Stimulated activated CD4-positive, alpha-beta T cell treated with anti-CD3 and anti-CD28 coated beads, Interleukin-2, amount 100 ng/mL, for 4 hours (primary cell): ENCODE data around the gene FASN.

ENCODE experiments used
- DNase-seq: peaks from one replicate; pipeline ENCODE4 v3.0.0-alpha.2; 2020; ENCODE audit warnings: low read depth

Gene FASN

DNA sequence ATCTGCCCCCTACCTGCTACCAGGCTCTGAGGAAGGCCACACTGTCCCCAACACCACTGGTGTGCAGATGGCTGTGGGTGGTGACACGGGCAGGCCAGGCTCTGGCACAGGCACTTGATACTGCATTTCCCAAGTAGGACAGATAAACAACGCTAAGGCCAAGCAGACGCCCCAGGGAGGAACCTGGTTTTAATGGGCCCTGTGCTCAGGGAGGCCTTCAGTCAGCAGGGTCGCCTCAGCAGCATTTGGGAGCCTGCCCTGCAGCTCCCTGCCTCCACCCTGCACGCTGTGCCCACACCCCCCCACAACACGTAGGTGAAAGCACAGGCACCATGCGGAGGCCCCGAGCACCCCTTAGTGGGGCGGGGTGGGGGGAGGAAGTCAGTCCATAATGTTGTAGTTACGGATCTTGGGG is 3.3 kb upstream of the FASN start:
- no peak for DNase-seq

DNA sequence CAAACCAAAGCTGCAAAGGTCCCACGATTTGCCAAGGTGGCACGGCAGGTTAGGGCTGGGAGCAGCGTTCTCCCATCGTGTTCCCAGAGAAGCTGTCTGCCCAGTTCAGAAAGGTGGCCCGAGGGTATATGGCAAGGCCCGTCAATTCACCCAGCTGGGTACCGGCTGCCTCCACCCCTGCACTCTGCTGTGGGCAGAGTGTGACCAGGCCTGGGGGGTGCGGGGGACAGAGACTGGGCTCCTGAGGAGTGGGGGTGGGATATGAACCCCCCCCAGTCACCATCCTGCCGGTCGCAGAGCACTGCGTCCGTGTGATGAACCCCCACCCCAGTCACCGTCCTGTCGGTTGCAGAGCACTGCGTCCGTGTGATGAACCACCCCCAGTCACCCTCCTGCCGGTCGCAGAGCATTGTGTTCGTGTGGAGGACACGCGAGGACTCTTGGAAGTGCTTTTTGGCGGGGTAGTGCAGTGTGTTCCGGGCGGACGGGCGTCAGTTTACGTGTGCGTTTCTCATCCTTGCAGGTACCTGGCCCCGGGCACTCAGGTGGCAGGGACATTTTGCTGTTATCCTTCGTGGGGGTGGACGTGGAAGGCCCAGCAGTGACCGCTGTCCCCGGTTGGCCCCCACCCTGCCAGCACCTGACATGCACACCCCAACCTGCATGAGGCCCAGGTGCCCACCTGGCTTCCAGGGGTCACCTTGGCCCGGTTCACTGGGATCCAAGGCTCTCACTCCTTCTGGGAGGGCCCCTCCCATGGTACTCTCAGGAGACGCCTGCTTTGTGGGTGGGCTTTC is 2.7 kb upstream of the FASN start:
- no peak for DNase-seq

- no peak for DNase-seq
These were observed 1.1 kb upstream of the FASN start for GRCh38 chr17:82098939-82099763.

GRCh38 chr17:82097919-82098168 is 192 bp downstream of the FASN start:
- no peak for DNase-seq

GRCh38 chr17:82097184-82097918 is 685 bp downstream of the FASN start:
- peak; percentile 49 for DNase-seq

DNA sequence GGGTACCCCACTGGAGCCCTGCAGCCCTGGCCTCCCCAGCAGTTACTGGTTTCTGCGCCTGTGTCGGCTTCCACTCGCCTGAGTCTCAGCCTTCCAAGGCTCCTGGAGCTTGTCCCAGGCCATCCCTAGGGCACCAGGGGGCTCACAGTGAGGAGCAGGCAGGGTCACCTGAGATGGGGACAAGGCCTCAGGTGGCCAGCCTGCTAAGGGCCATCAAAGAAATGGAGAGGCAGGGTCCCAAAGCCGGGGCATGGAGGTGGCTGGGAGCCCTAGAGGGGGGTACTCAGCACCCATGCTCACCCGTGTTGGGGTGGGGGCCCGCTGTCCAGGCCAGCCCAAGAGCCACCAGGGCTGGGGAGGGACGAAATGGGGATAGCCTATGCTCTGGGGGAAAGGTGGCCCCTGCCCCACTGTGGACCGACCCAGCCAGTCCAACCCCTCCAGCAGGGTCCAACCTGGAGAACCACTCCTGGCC is 1.3 kb downstream of the FASN start:
- DNase-seq = no peak

- DNase-seq = no peak
These were observed 2.0 kb downstream of the FASN start for GRCh38 chr17:82095777-82096708.

DNA sequence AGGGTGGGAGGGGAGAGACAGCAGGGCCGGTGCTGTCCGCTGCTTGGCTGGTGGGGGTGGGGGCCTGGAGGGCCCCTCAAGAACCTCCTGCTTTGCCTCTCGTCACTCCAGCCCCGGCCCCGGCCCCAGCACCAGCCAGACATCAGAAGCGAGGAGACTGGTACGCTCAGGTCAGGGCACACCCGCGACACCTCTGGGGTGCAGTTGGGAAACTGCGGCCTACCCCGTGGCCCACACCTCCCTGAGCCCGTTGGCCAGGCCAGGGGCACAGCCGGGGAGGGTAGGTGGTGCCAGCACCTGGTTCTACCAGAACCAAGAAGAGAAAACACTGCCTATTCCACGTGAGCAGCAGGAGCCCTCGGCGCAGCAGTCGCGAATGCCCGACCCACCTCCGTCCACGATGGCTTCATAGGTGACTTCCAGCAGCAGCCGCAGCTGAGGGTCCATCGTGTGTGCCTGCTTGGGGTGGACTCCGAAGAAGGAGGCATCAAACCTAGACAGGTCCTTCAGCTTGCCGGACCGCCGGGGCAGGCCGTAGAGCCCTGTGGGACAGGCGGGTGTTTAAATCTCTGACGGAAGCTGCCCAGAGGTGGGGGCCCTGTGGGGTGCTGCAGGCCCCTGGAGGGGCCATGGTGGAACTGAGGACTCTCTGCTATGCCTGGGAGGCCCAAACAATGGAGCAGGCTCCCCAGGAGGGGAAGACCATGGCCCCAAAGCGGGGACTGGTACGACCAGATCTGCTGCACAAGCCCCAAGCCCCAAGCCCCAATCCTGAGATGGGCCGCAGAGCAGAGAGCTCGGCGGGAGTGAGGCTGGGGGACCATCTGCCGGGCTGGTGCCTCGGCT is 2.9 kb downstream of the FASN start:
- no peak for DNase-seq

DNA sequence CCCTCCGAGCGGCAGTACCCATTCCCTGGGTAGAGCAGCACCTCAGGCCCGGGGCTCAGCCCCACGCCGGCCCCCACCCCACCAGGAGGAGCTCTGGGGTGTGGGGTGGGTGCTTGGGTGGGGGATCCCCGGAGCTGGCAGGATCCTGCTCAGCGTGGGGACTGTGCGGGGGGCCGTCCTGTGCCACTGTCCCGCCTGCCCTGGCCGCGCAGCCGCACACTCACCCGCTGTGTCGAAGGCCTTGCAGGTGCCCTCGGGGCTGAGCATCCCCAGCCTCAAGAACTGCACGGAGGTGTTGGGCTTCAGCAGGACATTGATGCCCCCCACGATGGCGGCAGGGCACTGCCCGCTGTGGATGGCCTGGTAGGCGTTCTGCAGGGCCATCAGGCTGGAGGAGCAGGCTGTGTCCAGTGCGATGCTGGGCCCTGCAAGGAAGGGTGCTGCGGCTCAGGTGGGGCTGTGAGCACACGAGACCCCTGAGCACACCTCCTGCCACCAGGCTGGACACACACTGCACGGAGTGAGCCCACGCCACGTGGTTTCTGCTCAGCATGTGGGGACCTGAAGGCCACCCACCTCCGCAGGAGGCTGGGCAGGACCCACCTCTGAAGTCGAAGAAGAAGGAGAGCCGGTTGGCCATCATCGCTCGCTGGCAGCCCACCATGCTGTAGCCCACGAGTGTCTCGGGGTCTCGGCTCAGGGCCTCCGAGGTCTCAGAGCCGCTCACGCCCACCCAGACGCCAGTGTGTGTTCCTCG is 4.9 kb downstream of the FASN start:
- DNase-seq = no peak

DNA sequence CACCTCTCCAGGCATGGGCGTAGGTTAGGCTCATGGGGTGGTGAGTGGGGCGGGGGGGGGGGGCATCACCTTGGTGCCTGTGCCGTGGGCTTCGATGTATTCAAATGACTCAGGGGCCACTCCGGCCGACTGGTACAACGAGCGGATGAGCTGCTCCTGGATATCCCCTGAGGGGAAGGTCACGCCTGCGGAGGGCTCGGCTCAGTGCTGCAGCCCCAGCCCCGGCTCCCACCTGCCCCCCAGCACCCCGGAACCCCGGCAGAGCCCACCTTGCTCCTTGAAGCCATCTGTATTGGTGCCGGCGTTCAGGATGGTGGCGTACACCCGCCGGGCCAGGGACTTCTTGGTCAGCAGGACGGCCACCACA is 5.4 kb downstream of the FASN start:
- no peak for DNase-seq

GRCh38 chr17:82092094-82092586 is 5.9 kb downstream of the FASN start:
- DNase-seq = no peak

DNA sequence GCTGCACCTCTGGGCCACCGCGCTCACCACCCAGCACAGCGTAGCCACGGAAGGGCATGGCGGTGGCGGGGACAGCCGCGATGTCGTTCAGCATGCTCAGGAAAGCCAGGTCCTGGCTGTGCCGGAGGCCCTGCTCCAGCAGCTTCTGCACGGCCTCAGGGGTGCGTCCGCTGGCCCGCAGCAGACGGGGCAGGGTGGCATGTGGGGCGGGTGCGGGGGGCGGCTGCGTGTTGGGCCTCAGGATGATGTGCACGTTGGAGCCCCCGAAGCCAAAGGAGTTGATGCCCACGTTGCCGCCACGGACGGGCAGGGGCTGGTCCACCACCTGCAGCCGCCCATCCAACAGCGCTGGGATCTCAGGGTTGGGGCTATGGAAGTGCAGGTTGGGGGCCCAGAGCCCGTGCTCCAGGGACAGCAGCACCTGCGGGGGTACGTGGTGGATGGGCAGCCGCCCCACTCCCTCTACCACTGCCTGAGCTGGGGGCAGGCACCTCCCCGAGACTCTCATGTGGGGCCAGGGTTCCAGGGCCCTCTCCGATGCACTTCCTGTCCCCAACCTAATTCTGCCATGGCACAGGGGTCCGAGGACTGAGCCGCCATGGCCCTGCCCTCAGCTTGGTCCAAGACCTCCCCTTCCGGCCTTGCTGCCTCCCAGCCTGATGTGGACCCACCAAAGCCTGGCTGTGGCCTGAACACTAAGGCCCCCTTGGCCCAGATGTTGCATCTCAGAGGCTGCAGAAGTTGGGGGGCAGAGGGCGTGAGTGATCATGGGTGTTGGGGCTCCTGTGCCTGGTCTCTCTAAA is 6.6 kb downstream of the FASN start:
- no peak for DNase-seq

DNA sequence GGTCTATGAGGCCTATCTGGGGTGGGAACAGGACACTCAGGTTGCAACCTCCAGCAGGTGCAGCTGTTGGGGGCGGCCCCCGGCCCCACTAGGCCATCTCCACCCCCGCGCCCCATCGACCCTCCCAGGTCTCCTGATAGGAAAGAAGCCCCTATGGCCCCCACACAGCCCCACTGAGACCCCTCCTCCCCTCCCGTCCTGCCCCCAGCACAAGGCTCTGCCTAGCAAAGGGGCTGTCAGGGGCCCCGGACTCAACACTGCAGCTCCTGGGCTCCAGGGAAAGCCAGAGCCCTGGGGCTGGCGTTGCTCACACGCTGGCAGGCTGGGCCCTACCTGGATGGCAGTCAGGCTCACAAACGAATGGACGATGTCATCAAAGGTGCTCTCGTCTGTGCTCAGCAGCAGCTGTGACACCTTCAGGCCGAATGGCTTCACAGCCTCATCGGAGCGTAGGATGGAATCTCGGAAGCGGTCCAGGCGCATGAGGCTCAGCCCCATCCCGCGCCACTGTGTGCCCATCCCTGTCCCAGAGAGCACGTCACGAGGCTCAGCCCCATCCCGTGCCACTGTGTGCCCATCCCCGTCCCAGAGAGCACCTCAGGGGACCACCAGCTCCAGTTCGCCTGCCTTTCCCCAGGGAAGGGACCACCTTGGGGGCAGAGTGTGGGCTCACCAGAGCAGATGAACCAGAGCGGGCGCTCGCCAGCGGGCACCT is 7.3 kb downstream of the FASN start:
- no peak for DNase-seq

GRCh38 chr17:82089723-82090548 is 8.1 kb downstream of the FASN start:
- DNase-seq = no peak

GRCh38 chr17:82088838-82089722 is 9.0 kb downstream of the FASN start:
- DNase-seq = no peak
